ENCODE results near the gene PKN1.

Gene PKN1

GRCh38 chr19:14473073-14473977 lies 40.2 kb downstream of the PKN1 start:
- peaks cover 0 to 64% of the 10 kb centered on the region in 2 donors for H3K4me1 ChIP-seq (ENCODE audit: control insufficient read depth in 1 of 2, insufficient read depth in 2 of 2, low read length in 2 of 2)
- H3K36me3 ChIP-seq (ENCODE audit: control insufficient read depth in 1 of 2, insufficient read depth in 2 of 2, low read length in 2 of 2): peaks cover 9 to 42% of the 10 kb centered on the region in 2 donors
- no peaks in the 10 kb centered on the region for H3K9me3 ChIP-seq (ENCODE audit: control insufficient read depth in 1 of 2, low read length in 2 of 2)
- no peak overlapping the region for H3K27ac ChIP-seq (ENCODE audit: low read length)
- peaks cover 18% of the 10 kb centered on the region for H3K27me3 ChIP-seq (ENCODE audit: low read depth, low read length)
- peak overlapping the region in 1 of 2 donors; percentile 44 for H3K4me3 ChIP-seq (ENCODE audit: low read depth in 1 of 2, low read length in 2 of 2)

- Histone ChIP-seq H3K36me3 (ENCODE audit: control insufficient read depth in 1 of 2, insufficient read depth in 2 of 2, low read length in 2 of 2) (peaks cover 9 to 42% of the 10 kb centered on the region in 2 donors), H3K9me3 (ENCODE audit: control insufficient read depth in 1 of 2, low read length in 2 of 2) (no peaks in the 10 kb centered on the region), H3K27me3 (ENCODE audit: low read depth, low read length) (peaks cover 18% of the 10 kb centered on the region), H3K4me3 (ENCODE audit: low read depth in 1 of 2, low read length in 2 of 2) (peak overlapping the region in 1 of 2 donors; percentile 44), H3K4me1 (ENCODE audit: control insufficient read depth in 1 of 2, insufficient read depth in 2 of 2, low read length in 2 of 2) (peaks cover 0 to 64% of the 10 kb centered on the region in 2 donors), H3K27ac (ENCODE audit: low read length) (no peak overlapping the region)
Observed at GRCh38 chr19:14473978-14474578, 41.0 kb downstream of the PKN1 start.

DNA sequence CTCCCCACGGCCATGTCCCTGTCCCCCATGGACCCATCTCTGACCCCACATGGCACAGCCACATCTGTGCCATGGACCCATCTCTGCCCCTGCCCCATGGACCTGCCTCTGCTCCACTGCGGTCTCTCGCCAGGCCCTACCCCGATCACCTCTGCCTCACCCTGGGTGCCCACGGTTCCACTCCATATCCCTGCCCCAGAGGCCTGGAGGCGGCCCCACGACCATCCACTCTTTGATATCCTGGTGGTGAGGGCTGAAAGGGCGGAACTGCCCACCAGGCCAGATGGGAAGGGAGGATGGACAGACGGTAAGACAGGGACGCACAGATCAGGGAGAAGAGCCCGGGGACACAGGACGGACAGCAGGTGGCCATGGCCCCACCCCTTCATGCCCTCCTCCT lies 41.7 kb downstream of the PKN1 start:
- Histone ChIP-seq H3K9me3 (ENCODE audit: control insufficient read depth in 1 of 2, low read length in 2 of 2) (no peaks in the 10 kb centered on the region), H3K27me3 (ENCODE audit: low read depth, low read length) (peaks cover 18% of the 10 kb centered on the region), H3K4me1 (ENCODE audit: control insufficient read depth in 1 of 2, insufficient read depth in 2 of 2, low read length in 2 of 2) (peaks cover 0 to 68% of the 10 kb centered on the region in 2 donors), H3K36me3 (ENCODE audit: control insufficient read depth in 1 of 2, insufficient read depth in 2 of 2, low read length in 2 of 2) (peaks cover 6 to 41% of the 10 kb centered on the region in 2 donors), H3K4me3 (ENCODE audit: low read depth in 1 of 2, low read length in 2 of 2) (peak overlapping the region in 1 of 2 donors; percentile 50), H3K27ac (ENCODE audit: low read length) (no peak overlapping the region)

- H3K9me3 ChIP-seq (ENCODE audit: control insufficient read depth in 1 of 2, low read length in 2 of 2): no peaks in the 10 kb centered on the region
- peaks cover 18% of the 10 kb centered on the region for H3K27me3 ChIP-seq (ENCODE audit: low read depth, low read length)
- H3K27ac ChIP-seq (ENCODE audit: low read length): no peak within 1 kb of the TSS
- H3K36me3 ChIP-seq (ENCODE audit: control insufficient read depth in 1 of 2, insufficient read depth in 2 of 2, low read length in 2 of 2): peaks cover 0 to 41% of the 10 kb centered on the region in 2 donors
- H3K4me1 ChIP-seq (ENCODE audit: control insufficient read depth in 1 of 2, insufficient read depth in 2 of 2, low read length in 2 of 2): peaks cover 0 to 73% of the 10 kb centered on the region in 2 donors
- peak within 1 kb of the TSS in 1 of 2 donors; percentile 50 for H3K4me3 ChIP-seq (ENCODE audit: low read depth in 1 of 2, low read length in 2 of 2)
Observed at GRCh38 chr19:14475251-14476073, 42.4 kb downstream of the PKN1 start, which contains the start of gene PTGER1. TSS of gene PTGER1 (minus strand) at chr19:14475354. CDS start at chr19:14474320, 1,034 bp downstream.

DNA sequence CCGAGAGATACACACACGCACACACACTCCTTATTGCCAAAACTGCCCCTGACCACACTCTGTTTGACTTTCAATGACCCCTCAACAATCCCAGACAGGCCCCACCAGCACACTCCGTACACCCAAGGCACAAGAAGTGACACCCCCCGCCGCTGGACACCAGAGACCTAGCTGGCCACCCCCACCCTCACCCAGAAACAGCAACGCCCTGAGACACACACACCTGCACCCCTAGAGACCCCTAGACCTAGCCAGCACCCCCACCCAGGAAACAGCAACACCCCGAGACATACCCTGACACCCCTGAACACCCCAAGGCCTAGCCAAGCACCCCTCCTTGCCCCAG lies 43.2 kb downstream of the PKN1 start:
- Histone ChIP-seq H3K27me3 (ENCODE audit: low read depth, low read length) (peaks cover 18% of the 10 kb centered on the region), H3K36me3 (ENCODE audit: control insufficient read depth in 1 of 2, insufficient read depth in 2 of 2, low read length in 2 of 2) (peaks cover 0 to 36% of the 10 kb centered on the region in 2 donors), H3K27ac (ENCODE audit: low read length) (no peak overlapping the region), H3K4me3 (ENCODE audit: low read depth in 1 of 2, low read length in 2 of 2) (no peak overlapping the region), H3K9me3 (ENCODE audit: control insufficient read depth in 1 of 2, low read length in 2 of 2) (no peaks in the 10 kb centered on the region), H3K4me1 (ENCODE audit: control insufficient read depth in 1 of 2, insufficient read depth in 2 of 2, low read length in 2 of 2) (peaks cover 0 to 73% of the 10 kb centered on the region in 2 donors)

DNA sequence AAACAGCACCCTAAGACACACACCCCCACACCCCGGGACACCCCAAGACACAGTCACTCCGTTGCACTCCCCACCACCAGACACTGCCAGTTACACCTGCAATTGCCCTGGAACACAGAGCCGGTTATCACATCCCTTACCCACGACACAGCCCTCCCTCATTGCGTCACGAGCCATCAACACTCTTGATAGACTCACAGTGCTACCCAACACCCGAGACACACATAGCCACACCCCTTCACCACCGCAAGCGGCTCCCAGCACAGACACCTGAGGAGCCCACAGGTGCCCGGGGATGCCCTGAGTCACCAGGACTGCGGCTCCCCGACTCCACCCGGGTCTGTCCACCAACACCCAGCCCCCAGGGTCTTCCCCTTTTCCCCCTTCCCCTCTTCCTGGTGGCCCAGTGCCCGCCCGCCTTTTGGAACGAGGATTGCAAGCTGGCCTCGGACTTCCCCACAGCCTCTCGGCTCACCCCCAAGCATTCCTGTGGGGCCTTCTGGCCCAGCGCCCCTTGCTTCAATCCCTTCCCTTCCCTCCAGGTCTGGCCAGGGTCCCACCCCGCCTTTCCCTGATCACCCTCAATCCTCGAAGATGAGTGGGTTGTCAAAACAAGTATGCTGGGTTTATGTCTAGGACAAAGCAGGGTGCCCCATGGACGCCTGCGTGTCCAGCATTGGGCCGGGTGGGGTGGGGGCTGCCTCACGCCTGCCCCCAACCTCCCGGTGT lies 43.7 kb downstream of the PKN1 start:
- H3K4me1 ChIP-seq (ENCODE audit: control insufficient read depth in 1 of 2, insufficient read depth in 2 of 2, low read length in 2 of 2): peaks cover 0 to 68% of the 10 kb centered on the region in 2 donors
- H3K9me3 ChIP-seq (ENCODE audit: control insufficient read depth in 1 of 2, low read length in 2 of 2): no peaks in the 10 kb centered on the region
- no peak overlapping the region for H3K4me3 ChIP-seq (ENCODE audit: low read depth in 1 of 2, low read length in 2 of 2)
- H3K27me3 ChIP-seq (ENCODE audit: low read depth, low read length): peaks cover 18% of the 10 kb centered on the region
- peaks cover 0 to 32% of the 10 kb centered on the region in 2 donors for H3K36me3 ChIP-seq (ENCODE audit: control insufficient read depth in 1 of 2, insufficient read depth in 2 of 2, low read length in 2 of 2)
- H3K27ac ChIP-seq (ENCODE audit: low read length): no peak overlapping the region

DNA sequence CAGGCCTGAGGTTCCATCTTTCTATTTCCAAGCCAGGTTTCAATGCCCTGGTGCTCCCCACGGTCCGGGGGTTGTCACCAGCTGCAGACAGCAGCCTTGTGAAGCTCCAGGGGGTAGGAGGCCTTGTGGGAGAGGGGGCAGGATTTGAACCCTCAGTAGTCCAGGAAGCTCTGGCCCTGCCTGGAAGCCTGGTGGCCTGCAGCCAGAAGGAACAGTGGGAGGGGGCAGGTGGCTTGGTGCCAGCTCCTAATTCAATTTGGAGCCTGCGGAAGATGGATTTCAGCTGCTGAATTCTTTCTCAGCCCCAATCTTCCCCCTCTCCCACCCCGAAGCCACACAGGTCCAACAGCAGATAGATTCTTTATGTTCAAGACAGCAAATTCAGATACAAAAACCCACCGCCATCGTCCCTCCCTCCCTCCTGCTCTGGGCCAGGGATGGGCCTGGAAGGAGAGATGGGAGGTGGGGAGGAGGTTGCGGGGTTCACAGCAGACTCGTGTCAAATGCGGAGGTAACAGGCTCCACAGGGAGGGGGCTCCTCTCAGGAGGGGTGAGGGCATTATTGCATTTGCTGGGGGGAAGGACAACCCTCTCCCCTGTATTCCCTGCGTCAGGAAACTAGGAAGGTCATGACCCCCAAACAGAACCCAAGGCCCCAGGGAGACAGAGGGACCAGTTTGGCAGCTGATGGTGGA lies 44.5 kb downstream of the PKN1 start:
- peaks cover 0 to 61% of the 10 kb centered on the region in 2 donors for H3K4me1 ChIP-seq (ENCODE audit: control insufficient read depth in 1 of 2, insufficient read depth in 2 of 2, low read length in 2 of 2)
- H3K27ac ChIP-seq (ENCODE audit: low read length): no peak overlapping the region
- H3K4me3 ChIP-seq (ENCODE audit: low read depth in 1 of 2, low read length in 2 of 2): no peak overlapping the region
- H3K27me3 ChIP-seq (ENCODE audit: low read depth, low read length): peaks cover 18% of the 10 kb centered on the region
- no peaks in the 10 kb centered on the region for H3K9me3 ChIP-seq (ENCODE audit: control insufficient read depth in 1 of 2, low read length in 2 of 2)
- peaks cover 0 to 40% of the 10 kb centered on the region in 2 donors for H3K36me3 ChIP-seq (ENCODE audit: control insufficient read depth in 1 of 2, insufficient read depth in 2 of 2, low read length in 2 of 2)

DNA sequence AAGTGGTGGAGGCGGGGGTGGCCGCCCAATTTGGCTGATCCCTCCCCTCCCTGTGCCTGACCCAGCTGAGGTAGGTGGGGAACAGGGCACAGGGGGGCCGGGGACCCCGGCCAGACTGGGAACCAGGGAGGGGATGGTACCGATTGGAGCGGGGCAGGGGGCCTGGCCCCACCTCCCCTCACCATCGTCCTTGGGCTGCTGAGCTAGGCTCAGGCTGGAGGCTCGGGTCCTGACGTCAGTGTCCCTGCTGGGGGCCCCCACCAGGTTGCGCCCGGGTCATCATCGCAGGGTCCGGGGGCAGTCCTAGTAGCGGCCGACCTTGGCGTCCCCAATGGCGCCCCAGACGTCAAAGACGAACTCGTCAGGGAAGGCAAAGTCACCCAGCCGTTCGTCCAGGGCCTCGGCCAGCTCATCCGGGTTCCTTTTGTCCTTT lies 45.0 kb downstream of the PKN1 start:
- peaks cover 13% of the 10 kb centered on the region for H3K27me3 ChIP-seq (ENCODE audit: low read depth, low read length)
- H3K4me3 ChIP-seq (ENCODE audit: low read depth in 1 of 2, low read length in 2 of 2): no peak overlapping the region
- peaks cover 0 to 57% of the 10 kb centered on the region in 2 donors for H3K4me1 ChIP-seq (ENCODE audit: control insufficient read depth in 1 of 2, insufficient read depth in 2 of 2, low read length in 2 of 2)
- H3K9me3 ChIP-seq (ENCODE audit: control insufficient read depth in 1 of 2, low read length in 2 of 2): no peaks in the 10 kb centered on the region
- H3K27ac ChIP-seq (ENCODE audit: low read length): no peak overlapping the region
- peaks cover 0 to 42% of the 10 kb centered on the region in 2 donors for H3K36me3 ChIP-seq (ENCODE audit: control insufficient read depth in 1 of 2, insufficient read depth in 2 of 2, low read length in 2 of 2)

- Histone ChIP-seq H3K36me3 (ENCODE audit: control insufficient read depth in 1 of 2, insufficient read depth in 2 of 2, low read length in 2 of 2) (peaks cover 0 to 42% of the 10 kb centered on the region in 2 donors), H3K27me3 (ENCODE audit: low read depth, low read length) (peaks cover 10% of the 10 kb centered on the region), H3K27ac (ENCODE audit: low read length) (no peak overlapping the region), H3K9me3 (ENCODE audit: control insufficient read depth in 1 of 2, low read length in 2 of 2) (no peaks in the 10 kb centered on the region), H3K4me1 (ENCODE audit: control insufficient read depth in 1 of 2, insufficient read depth in 2 of 2, low read length in 2 of 2) (peaks cover 0 to 45% of the 10 kb centered on the region in 2 donors), H3K4me3 (ENCODE audit: low read depth in 1 of 2, low read length in 2 of 2) (no peak overlapping the region)
Observed at GRCh38 chr19:14479309-14479974, 46.3 kb downstream of the PKN1 start.

All from muscle layer of duodenum (tissue), 2 donors.